Uterus (tissue), 2 donors: ENCODE results near the gene DDR2.

Experiments used
- CTCF ChIP-seq, 4 experiments: fragments of 200-600 bp in 2 of 4; fragments of 450-650 bp in 2 of 4; sonication (generic) in 2 of 4; IDR thresholded peaks; one replicate each; pipeline ENCODE4 v1.5.1; 2016 to 2019; ENCODE audit warnings: antibody characterized with exemption in 4 of 4, mild to moderate bottlenecking in 2 of 4, moderate library complexity in 1 of 4
- POLR2A ChIP-seq, 2 donors: fragments of 450-650 bp; IDR thresholded peaks; one replicate each; pipeline ENCODE4 v1.6.1; 2016; ENCODE audit warnings: antibody characterized with exemption in 2 of 2, mild to moderate bottlenecking in 1 of 2, moderate library complexity in 1 of 2

GRCh38 chr1:162667381-162668080, 35.3 kb downstream of the DDR2 start:
- no peak for TF ChIP-seq CTCF (IDR thresholded peaks at IDR 0.05)
- TF ChIP-seq POLR2A (IDR thresholded peaks at IDR 0.05): no peak
